Neural cell (in vitro differentiated cells): ENCODE results near the gene PNPLA1. TPM values are rescaled to one million over a fixed set of nuclear protein-coding genes. Genes with fewer than 3 reads are reported as not detected.

ENCODE experiments used
- H2AFZ ChIP-seq: fragments of 200-600, 300-800 bp; sonication (generic), shearing (Covaris generic); 2 replicates; pipeline ENCODE4 v1.6.0; 2014; ENCODE audit warnings: low read depth, mild to moderate bottlenecking, antibody characterized with exemption, low read length, moderate library complexity
- H3F3A ChIP-seq: fragments of 200-600 bp; shearing (Covaris generic); 2 replicates; pipeline ENCODE4 v1.6.1; 2016; ENCODE audit warnings: mild to moderate bottlenecking, moderate library complexity, mixed read lengths, antibody characterized with exemption, low read length; ENCODE audit not compliant: insufficient read depth, poor library complexity, severe bottlenecking
- H3K27ac ChIP-seq: fragments of 200-600, 300-800 bp; sonication (generic), shearing (Covaris generic); 2 replicates; pipeline ENCODE4 v1.5.1; 2014; ENCODE audit warnings: mild to moderate bottlenecking, low read length, moderate library complexity
- H3K27me3 ChIP-seq: fragments of 300-800, 200-600 bp; sonication (generic), shearing (Covaris generic); 2 replicates; pipeline ENCODE4 v1.6.0; 2014; ENCODE audit warnings: mild to moderate bottlenecking, low read depth, low read length, moderate library complexity; ENCODE audit not compliant: insufficient read depth
- H3K36me3 ChIP-seq: fragments of 300-800, 200-600 bp; sonication (generic), shearing (Covaris generic); 2 replicates; pipeline ENCODE4 v1.5.1; 2014; ENCODE audit warnings: mild to moderate bottlenecking, antibody characterized with exemption, low read length, moderate library complexity; ENCODE audit not compliant: insufficient read depth
- H3K4me2 ChIP-seq: fragments of 300-800, 200-600 bp; sonication (generic), shearing (Covaris generic); 2 replicates; pipeline ENCODE4 v1.6.0; 2014; ENCODE audit warnings: mild to moderate bottlenecking, low read length
- H3K4me3 ChIP-seq: fragments of 300-800, 200-600 bp; sonication (generic), shearing (Covaris generic); 2 replicates; pipeline ENCODE4 v1.5.1; 2014; ENCODE audit warnings: mild to moderate bottlenecking, low read length, moderate library complexity
- H3K79me2 ChIP-seq: fragments of 200-600 bp; shearing (Covaris generic); replicated peaks from 2 replicates; pipeline ENCODE4 v1.6.0; 2014; ENCODE audit warnings: mild to moderate bottlenecking, low read length, moderate library complexity; ENCODE audit not compliant: insufficient read depth
- H3K9ac ChIP-seq: fragments of 300-800, 200-600 bp; sonication (generic), shearing (Covaris generic); 2 replicates; pipeline ENCODE4 v1.6.1; 2016; ENCODE audit warnings: mild to moderate bottlenecking, low read length, mixed read lengths
- H3K9me2 ChIP-seq: fragments of 200-600 bp; shearing (Covaris generic); 2 replicates; pipeline ENCODE4 v1.6.1; 2016; ENCODE audit warnings: mild to moderate bottlenecking, low read length, mixed read lengths; ENCODE audit not compliant: insufficient read depth
- H3K9me3 ChIP-seq: fragments of 200-600, 300-800 bp; sonication (generic), shearing (Covaris generic); 2 replicates; pipeline ENCODE4 v1.6.1; 2016; ENCODE audit warnings: mild to moderate bottlenecking, mixed run types, low read length, moderate library complexity, mixed read lengths
- H4K20me1 ChIP-seq: fragments of 200-600 bp; shearing (Covaris generic); 2 replicates; pipeline ENCODE4 v1.6.1; 2016; ENCODE audit warnings: mild to moderate bottlenecking, mixed run types; ENCODE audit not compliant: insufficient read depth
- EP300 ChIP-seq: fragments of 450-650 bp; conservative IDR thresholded peaks from 2 replicates; pipeline ENCODE4 v1.6.1; 2014; ENCODE audit warnings: antibody characterized with exemption, mild to moderate bottlenecking, moderate library complexity; ENCODE audit not compliant: poor library complexity, severe bottlenecking
- EZH2 ChIP-seq: fragments of 200-600, 300-800 bp; shearing (Covaris generic), sonication (generic); IDR thresholded peaks from 2 replicates; pipeline ENCODE4 v1.6.1; 2014; ENCODE audit warnings: antibody characterized with exemption, low read length, borderline replicate concordance, mild to moderate bottlenecking; ENCODE audit not compliant: insufficient read depth, poor library complexity, severe bottlenecking
- MXI1 ChIP-seq: fragments of 450-650 bp; conservative IDR thresholded peaks from 2 replicates; pipeline ENCODE4 v1.6.1; 2014; ENCODE audit warnings: antibody characterized with exemption, mild to moderate bottlenecking; ENCODE audit not compliant: poor library complexity, severe bottlenecking
- POLR2AphosphoS5 ChIP-seq: IDR thresholded peaks from 2 replicates; pipeline ENCODE4 v1.6.1; 2012
- RAD21 ChIP-seq: fragments of 450-650 bp; conservative IDR thresholded peaks from 2 replicates; pipeline ENCODE4 v1.6.1; 2014; ENCODE audit warnings: antibody characterized with exemption, mild to moderate bottlenecking, moderate library complexity
- SMC3 ChIP-seq: fragments of 450-650 bp; conservative IDR thresholded peaks from 2 replicates; pipeline ENCODE4 v1.6.1; 2014; ENCODE audit warnings: antibody characterized with exemption, mild to moderate bottlenecking, moderate library complexity; ENCODE audit not compliant: poor library complexity
- TAF1 ChIP-seq: IDR thresholded peaks from 2 replicates; pipeline ENCODE4 v1.6.1; 2012; ENCODE audit warnings: low read depth
- polyA plus RNA-seq: library from polyadenylated mRNA; depleted of rRNA; stranded (reverse); fragments of >200 nt; gene quantifications from 2 replicates; pipeline ENCODE4 v1.2.3, GENCODE V29; 2014
- TF ChIP-seq, protein P1 (sequence below): fragments of 450-650 bp; IDR thresholded peaks from 2 replicates; pipeline ENCODE4 v1.5.1; 2014; ENCODE audit warnings: antibody characterized with exemption, mild to moderate bottlenecking, moderate library complexity; ENCODE audit not compliant: poor library complexity, severe bottlenecking
- TF ChIP-seq, protein P2 (sequence below): IDR thresholded peaks from 2 replicates; pipeline ENCODE4 v1.6.1; 2012; ENCODE audit warnings: borderline replicate concordance

PNPLA1 gene
- polyA plus RNA-seq, 1 donor from 2014 or later, result not detected

DNA sequence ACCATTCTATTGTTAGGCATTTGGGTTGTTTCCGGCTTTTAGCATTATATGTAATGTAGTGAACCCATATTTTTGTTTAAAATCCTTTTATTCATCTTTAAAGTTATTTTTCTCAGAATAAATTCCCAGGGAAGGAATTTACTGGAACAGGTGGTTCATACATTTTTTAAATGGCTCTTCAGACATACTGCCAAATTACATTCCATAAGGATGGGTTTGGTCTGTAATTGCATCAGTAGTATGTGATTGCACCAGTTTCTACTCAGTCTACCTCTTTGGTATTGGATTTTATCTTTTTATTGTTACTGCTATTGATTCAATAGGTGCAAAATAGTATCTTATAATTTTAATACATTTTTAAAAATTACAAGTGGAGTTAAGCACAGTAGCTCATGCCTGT is 46.2 kb upstream of the PNPLA1 start:
- no peaks in the 10 kb centered on the region for H3F3A ChIP-seq
- no peaks in the 10 kb centered on the region for H3K79me2 ChIP-seq
- H2AFZ ChIP-seq, result no peak overlapping the region
- H3K9ac ChIP-seq, result no peak overlapping the region
- no peak for TF ChIP-seq POLR2AphosphoS5
- no peak for TF ChIP-seq EP300
- TF ChIP-seq, protein P1, sequence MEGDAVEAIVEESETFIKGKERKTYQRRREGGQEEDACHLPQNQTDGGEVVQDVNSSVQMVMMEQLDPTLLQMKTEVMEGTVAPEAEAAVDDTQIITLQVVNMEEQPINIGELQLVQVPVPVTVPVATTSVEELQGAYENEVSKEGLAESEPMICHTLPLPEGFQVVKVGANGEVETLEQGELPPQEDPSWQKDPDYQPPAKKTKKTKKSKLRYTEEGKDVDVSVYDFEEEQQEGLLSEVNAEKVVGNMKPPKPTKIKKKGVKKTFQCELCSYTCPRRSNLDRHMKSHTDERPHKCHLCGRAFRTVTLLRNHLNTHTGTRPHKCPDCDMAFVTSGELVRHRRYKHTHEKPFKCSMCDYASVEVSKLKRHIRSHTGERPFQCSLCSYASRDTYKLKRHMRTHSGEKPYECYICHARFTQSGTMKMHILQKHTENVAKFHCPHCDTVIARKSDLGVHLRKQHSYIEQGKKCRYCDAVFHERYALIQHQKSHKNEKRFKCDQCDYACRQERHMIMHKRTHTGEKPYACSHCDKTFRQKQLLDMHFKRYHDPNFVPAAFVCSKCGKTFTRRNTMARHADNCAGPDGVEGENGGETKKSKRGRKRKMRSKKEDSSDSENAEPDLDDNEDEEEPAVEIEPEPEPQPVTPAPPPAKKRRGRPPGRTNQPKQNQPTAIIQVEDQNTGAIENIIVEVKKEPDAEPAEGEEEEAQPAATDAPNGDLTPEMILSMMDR, result no peak
- TF ChIP-seq, protein P2, sequence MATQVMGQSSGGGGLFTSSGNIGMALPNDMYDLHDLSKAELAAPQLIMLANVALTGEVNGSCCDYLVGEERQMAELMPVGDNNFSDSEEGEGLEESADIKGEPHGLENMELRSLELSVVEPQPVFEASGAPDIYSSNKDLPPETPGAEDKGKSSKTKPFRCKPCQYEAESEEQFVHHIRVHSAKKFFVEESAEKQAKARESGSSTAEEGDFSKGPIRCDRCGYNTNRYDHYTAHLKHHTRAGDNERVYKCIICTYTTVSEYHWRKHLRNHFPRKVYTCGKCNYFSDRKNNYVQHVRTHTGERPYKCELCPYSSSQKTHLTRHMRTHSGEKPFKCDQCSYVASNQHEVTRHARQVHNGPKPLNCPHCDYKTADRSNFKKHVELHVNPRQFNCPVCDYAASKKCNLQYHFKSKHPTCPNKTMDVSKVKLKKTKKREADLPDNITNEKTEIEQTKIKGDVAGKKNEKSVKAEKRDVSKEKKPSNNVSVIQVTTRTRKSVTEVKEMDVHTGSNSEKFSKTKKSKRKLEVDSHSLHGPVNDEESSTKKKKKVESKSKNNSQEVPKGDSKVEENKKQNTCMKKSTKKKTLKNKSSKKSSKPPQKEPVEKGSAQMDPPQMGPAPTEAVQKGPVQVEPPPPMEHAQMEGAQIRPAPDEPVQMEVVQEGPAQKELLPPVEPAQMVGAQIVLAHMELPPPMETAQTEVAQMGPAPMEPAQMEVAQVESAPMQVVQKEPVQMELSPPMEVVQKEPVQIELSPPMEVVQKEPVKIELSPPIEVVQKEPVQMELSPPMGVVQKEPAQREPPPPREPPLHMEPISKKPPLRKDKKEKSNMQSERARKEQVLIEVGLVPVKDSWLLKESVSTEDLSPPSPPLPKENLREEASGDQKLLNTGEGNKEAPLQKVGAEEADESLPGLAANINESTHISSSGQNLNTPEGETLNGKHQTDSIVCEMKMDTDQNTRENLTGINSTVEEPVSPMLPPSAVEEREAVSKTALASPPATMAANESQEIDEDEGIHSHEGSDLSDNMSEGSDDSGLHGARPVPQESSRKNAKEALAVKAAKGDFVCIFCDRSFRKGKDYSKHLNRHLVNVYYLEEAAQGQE, result no peak
- TF ChIP-seq SMC3, result no peak
- TF ChIP-seq TAF1, result no peak
- no peak for TF ChIP-seq RAD21
- H3K4me2 ChIP-seq, result no peak overlapping the region
- H3K9me3 ChIP-seq, result no peaks in the 10 kb centered on the region
- no peaks in the 10 kb centered on the region for H4K20me1 ChIP-seq
- H3K36me3 ChIP-seq, result peaks cover 10% of the 10 kb centered on the region
- no peaks in the 10 kb centered on the region for H3K27me3 ChIP-seq
- no peak overlapping the region for H3K4me3 ChIP-seq
- no peaks in the 10 kb centered on the region for H3K9me2 ChIP-seq
- H3K27ac ChIP-seq, result no peak overlapping the region

DNA sequence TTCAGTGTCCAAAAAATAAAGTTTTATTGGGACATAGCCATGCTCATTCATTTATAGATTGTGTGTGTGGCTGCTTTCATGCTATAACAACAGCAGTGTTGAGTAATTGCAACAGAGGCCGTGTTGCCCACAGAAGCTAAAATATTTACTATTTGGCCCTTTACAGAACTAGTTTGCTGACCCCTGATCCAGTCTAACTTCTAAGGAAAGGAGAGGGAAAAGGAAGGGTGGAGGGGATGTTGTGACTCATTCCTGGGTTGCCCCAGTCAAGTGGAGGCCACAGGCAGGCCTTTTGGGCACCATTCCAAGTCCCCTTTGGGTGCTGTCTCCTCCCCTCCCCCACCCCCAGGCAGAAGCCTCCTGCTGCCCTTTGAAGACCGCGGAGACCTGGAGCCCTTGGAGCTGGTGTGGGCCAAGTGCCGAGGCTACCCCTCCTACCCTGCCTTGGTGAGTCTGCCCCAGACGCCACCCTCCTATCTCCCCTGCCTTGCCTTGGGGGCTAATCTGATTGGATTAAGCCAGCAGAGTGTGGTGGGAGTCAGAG is 44.9 kb upstream of the PNPLA1 start:
- TF ChIP-seq RAD21 (no peak), SMC3 (no peak), TAF1 (no peak), EZH2 (no peak), EP300 (no peak), MXI1 (no peak), POLR2AphosphoS5 (no peak)
- TF ChIP-seq, protein P1, result no peak
- TF ChIP-seq, protein P2, result no peak
- H4K20me1 ChIP-seq, result no peaks in the 10 kb centered on the region
- H3K27me3 ChIP-seq, result no peaks in the 10 kb centered on the region
- no peak overlapping the region for H3K4me2 ChIP-seq
- H3F3A ChIP-seq, result no peaks in the 10 kb centered on the region
- H3K9me2 ChIP-seq, result no peaks in the 10 kb centered on the region
- H2AFZ ChIP-seq, result no peak overlapping the region
- no peaks in the 10 kb centered on the region for H3K79me2 ChIP-seq
- no peak overlapping the region for H3K9ac ChIP-seq
- no peaks in the 10 kb centered on the region for H3K9me3 ChIP-seq
- no peak overlapping the region for H3K4me3 ChIP-seq
- H3K27ac ChIP-seq, result no peak overlapping the region
- peaks cover 10% of the 10 kb centered on the region for H3K36me3 ChIP-seq
